DND-41 (cell line): ENCODE measurements around the gene RCBTB1.
A peak's percentile ranks its signal among the peaks of the same experiment; 100 is the strongest.

Experiments used
- ATAC-seq: fragments of 200-7000 bp; cut with Tn5 transposase; 3 replicates; pipeline ENCODE4 v1.9.1; 2021; ENCODE audit warnings: low read depth; ENCODE audit not compliant: insufficient read depth
- DNase-seq: peaks from one replicate; pipeline ENCODE4 v3.0.0-alpha.2; 2020
- H2AFZ ChIP-seq: 2 replicates; pipeline ENCODE4 v1.6.0; 2012; ENCODE audit warnings: low read depth, low read length
- H3K27ac ChIP-seq: 2 replicates; pipeline ENCODE4 v1.5.1; 2012; ENCODE audit warnings: low read length, inconsistent platforms
- H3K27me3 ChIP-seq: fragments of 200-600 bp; sonication (generic); 2 replicates; pipeline ENCODE4 v1.6.0; 2012; ENCODE audit warnings: low read length, mild to moderate bottlenecking, inconsistent platforms; ENCODE audit not compliant: insufficient read depth, poor library complexity
- H3K36me3 ChIP-seq: 2 replicates; pipeline ENCODE4 v1.5.1; 2012; ENCODE audit warnings: low read length, inconsistent platforms; ENCODE audit not compliant: insufficient read depth
- H3K4me1 ChIP-seq: 2 replicates; pipeline ENCODE4 v1.5.1; 2012; ENCODE audit warnings: mild to moderate bottlenecking, low read length; ENCODE audit not compliant: insufficient read depth
- H3K4me2 ChIP-seq: 2 replicates; pipeline ENCODE4 v1.6.0; 2012; ENCODE audit warnings: mild to moderate bottlenecking, moderate library complexity, low read length, inconsistent platforms; ENCODE audit not compliant: insufficient read depth
- H3K4me3 ChIP-seq, 2 experiments: fragments of 200-600 bp in 1 of 2; shearing (Covaris generic) in 1 of 2; 2 replicates each; pipeline ENCODE4 v1.5.1; 2012 to 2016; ENCODE audit warnings: inconsistent platforms in 2 of 2, low read length in 2 of 2, mild to moderate bottlenecking in 2 of 2, low read depth in 1 of 2, moderate library complexity in 1 of 2
- H3K79me2 ChIP-seq: 2 replicates; pipeline ENCODE4 v1.6.0; 2012; ENCODE audit warnings: low read length, inconsistent platforms; ENCODE audit not compliant: insufficient read depth
- H3K9ac ChIP-seq: 2 replicates; pipeline ENCODE4 v1.6.0; 2012; ENCODE audit warnings: low read depth, mild to moderate bottlenecking, inconsistent platforms, low read length, moderate library complexity
- H3K9me3 ChIP-seq: 2 replicates; pipeline ENCODE4 v1.5.1; 2012; ENCODE audit warnings: low read length, moderate library complexity, mild to moderate bottlenecking, inconsistent platforms; ENCODE audit not compliant: insufficient read depth, severe bottlenecking
- H4K20me1 ChIP-seq: 2 replicates; pipeline ENCODE4 v1.6.0; 2012; ENCODE audit warnings: low read length; ENCODE audit not compliant: insufficient read depth
- CTCF ChIP-seq: IDR thresholded peaks from 2 replicates; pipeline ENCODE4 v1.5.1; 2012; ENCODE audit warnings: borderline replicate concordance, low read length, moderate library complexity, mild to moderate bottlenecking; ENCODE audit not compliant: poor library complexity, severe bottlenecking; ENCODE audit errors: extremely low read depth
- EZH2 ChIP-seq: IDR thresholded peaks from 3 replicates; pipeline ENCODE4 v1.6.1; 2012; ENCODE audit warnings: borderline replicate concordance, low read depth, mild to moderate bottlenecking, moderate library complexity, low read length, inconsistent platforms; ENCODE audit not compliant: severe bottlenecking

The RCBTB1 gene

GRCh38 chr13:49585220-49586157 is at the start of gene RCBTB1:
TSS of gene RCBTB1 (minus strand) at chr13:49585558. CDS start at chr13:49567279, 18,279 bp downstream.
- no peak for TF ChIP-seq EZH2
- TF ChIP-seq CTCF: no peak
- Histone ChIP-seq H3K27me3 (no peaks in the 10 kb centered on the region), H3K27ac (peak within 1 kb of the TSS; percentile 84), H4K20me1 (no peaks in the 10 kb centered on the region), H2AFZ (peak within 1 kb of the TSS; percentile 97), H3K79me2 (peaks cover 30% of the 10 kb centered on the region), H3K4me2 (peak within 1 kb of the TSS; percentile 78), H3K9me3 (no peaks in the 10 kb centered on the region), H3K36me3 (peaks cover 18% of the 10 kb centered on the region), H3K4me3 (peak within 1 kb of the TSS; percentile 93 to 94), H3K4me1 (peaks cover 34% of the 10 kb centered on the region), H3K9ac (peak within 1 kb of the TSS; percentile 96)
- ATAC-seq (peak; percentile 94), DNase-seq (peak; percentile 75)

- H3K9ac ChIP-seq: no peak overlapping the region
- no peaks in the 10 kb centered on the region for H3K9me3 ChIP-seq
- no peaks in the 10 kb centered on the region for H3K27me3 ChIP-seq
- H3K36me3 ChIP-seq: no peaks in the 10 kb centered on the region
- no peak overlapping the region for H3K27ac ChIP-seq
- no peak overlapping the region for H3K4me2 ChIP-seq
- H2AFZ ChIP-seq: no peak overlapping the region
- peaks cover 9% of the 10 kb centered on the region; the same call in 1 of the 2 replicates for H3K4me1 ChIP-seq
- H3K4me3 ChIP-seq: no peak overlapping the region
- H4K20me1 ChIP-seq: no peaks in the 10 kb centered on the region
- DNase-seq (no peak), ATAC-seq (no peak)
- H3K79me2 ChIP-seq: no peaks in the 10 kb centered on the region
- TF ChIP-seq CTCF (no peak), EZH2 (no peak)
Measured at GRCh38 chr13:49633710-49634109, 48.4 kb upstream of the RCBTB1 start.

- Histone ChIP-seq H3K9me3 (no peaks in the 10 kb centered on the region), H3K4me1 (peaks cover 9% of the 10 kb centered on the region; the same call in 1 of the 2 replicates), H3K79me2 (no peaks in the 10 kb centered on the region), H3K27me3 (no peaks in the 10 kb centered on the region), H3K36me3 (no peaks in the 10 kb centered on the region), H3K4me2 (no peak overlapping the region), H3K27ac (no peak overlapping the region), H3K9ac (no peak overlapping the region), H2AFZ (no peak overlapping the region), H4K20me1 (no peaks in the 10 kb centered on the region), H3K4me3 (no peak overlapping the region)
- TF ChIP-seq EZH2: no peak
- no peak for TF ChIP-seq CTCF
- ATAC-seq: no peak
- DNase-seq: no peak
Measured at GRCh38 chr13:49632156-49632555, 46.8 kb upstream of the RCBTB1 start.
